ENCODE results near the gene PIGL.
"Not testable (repeated sequence)": the region's sequence is repeated elsewhere in the genome, so short reads cannot be mapped to it uniquely, and the experiment has no call there.

The PIGL gene

DNA sequence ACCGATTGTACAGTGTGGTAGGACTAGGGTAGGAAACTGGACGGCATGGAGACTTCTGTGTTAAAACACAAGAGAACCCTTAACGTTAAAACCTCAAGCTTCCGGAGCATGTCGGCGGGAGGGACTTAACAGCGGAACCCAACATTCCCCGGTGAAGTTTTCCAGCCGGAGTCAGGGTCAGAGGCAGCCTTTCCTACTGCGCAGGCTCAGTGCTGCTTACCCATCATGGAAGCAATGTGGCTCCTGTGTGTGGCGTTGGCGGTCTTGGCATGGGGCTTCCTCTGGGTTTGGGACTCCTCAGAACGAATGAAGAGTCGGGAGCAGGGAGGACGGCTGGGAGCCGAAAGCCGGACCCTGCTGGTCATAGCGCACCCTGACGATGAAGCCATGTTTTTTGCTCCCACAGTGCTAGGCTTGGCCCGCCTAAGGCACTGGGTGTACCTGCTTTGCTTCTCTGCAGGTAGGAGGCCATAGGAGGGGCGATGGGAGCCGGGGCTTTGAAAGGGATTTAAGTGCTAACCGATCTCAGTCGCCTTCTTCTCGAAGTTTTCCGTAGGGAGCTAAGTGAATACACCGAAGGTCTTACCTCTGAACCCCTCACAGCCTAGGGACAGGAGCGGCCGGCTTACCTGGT, at the start of gene PIGL:
Gene PIGL (plus strand): TSS at position 209 of the 634 bp plus-strand sequence. CDS start 17 bp downstream, at position 226.
- DNase-seq: peak; percentile 93

GRCh38 chr17:16171613-16172012, 45.4 kb upstream of the PIGL start:
- DNase-seq: no peak

DNA sequence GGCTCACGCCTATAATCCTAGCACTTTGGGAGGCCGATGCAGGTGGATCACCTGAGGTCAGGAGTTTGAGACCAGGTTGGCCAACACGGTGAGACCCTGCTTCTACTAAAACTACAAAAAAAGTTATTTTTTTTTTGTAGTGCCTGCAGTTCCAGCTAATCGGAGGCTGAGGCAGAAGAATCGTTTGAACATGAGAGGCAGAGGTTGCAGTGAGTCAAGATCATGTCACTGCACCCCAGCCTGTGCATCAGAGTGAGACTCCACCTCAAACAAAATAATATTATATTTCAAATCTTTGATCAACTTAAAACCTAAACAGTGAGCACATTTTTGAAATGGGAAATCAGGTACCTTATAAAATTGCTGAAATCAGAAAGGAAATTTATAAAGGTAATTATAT, 38.2 kb upstream of the PIGL start:
- no peak for DNase-seq

DNA sequence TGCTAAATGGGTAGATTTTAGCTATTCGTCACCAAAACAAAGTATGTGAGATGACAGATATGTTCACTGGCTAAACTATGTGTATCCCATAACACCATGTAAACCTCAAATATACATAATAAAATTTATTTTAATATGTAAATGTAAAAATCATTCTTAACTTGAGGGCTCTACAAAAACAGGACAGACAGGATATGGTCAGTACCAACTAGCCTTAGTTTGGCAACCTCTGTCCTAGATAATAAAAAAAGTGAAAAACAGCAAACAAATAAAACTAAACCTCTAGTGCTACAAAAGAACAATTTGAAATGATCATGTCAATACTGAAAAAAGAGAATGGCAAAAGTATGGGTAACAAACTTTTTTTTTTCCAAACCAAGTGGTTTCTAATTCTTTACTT, 35.4 kb upstream of the PIGL start:
- no peak for DNase-seq

DNA sequence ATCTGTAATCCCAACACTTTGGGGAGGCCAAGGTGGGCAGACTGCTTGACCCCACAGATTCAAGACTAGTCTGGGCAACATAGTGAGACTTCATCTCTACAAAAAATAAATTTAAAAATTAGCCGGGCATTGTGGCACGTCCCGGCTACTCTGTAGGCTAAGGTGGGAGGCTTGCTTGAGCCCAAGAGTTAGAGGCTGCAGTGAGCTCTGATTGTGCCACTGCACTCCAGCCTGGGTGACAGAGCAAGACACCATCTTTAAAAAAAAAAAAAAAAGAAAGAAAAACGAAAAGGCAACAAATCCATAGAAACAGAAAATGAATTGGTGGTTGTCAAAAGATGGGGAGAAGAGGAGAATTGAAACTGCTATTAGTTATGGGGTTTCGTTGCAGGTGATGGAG, 29.4 kb upstream of the PIGL start:
- no peak for DNase-seq

GRCh38 chr17:16189791-16190348, 27.1 kb upstream of the PIGL start:
- no peak for DNase-seq

- DNase-seq: no peak
These were observed 26.2 kb upstream of the PIGL start for GRCh38 chr17:16190703-16191360.

- no peak for DNase-seq
These were observed 25.4 kb upstream of the PIGL start for GRCh38 chr17:16191604-16192003.

GRCh38 chr17:16194307-16194835, 22.6 kb upstream of the PIGL start:
- DNase-seq: not testable (repeated sequence)

GRCh38 chr17:16197276-16197675, 19.7 kb upstream of the PIGL start:
- DNase-seq: no peak

DNA sequence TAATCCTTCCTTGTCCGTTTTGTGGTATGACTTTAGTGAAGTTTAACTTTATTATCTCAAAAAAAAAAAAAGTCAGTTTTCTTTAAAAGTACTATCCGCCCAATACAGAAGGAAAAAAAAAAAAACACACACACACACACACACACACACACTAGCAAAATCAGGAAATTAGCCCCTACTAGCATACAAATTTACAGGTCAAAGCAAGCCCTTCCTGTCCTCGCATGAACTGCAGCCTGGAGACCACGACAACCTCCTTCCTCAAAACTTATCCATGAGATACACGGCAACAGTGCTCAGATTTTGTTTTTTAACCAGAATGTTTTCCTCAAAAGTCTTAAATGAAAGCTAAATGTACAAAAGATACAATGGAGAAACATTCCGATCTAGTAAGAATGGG, 17.9 kb upstream of the PIGL start:
- no peak for DNase-seq

- DNase-seq: not testable (repeated sequence)
These were observed 15.3 kb upstream of the PIGL start for GRCh38 chr17:16201693-16202131.

DNA sequence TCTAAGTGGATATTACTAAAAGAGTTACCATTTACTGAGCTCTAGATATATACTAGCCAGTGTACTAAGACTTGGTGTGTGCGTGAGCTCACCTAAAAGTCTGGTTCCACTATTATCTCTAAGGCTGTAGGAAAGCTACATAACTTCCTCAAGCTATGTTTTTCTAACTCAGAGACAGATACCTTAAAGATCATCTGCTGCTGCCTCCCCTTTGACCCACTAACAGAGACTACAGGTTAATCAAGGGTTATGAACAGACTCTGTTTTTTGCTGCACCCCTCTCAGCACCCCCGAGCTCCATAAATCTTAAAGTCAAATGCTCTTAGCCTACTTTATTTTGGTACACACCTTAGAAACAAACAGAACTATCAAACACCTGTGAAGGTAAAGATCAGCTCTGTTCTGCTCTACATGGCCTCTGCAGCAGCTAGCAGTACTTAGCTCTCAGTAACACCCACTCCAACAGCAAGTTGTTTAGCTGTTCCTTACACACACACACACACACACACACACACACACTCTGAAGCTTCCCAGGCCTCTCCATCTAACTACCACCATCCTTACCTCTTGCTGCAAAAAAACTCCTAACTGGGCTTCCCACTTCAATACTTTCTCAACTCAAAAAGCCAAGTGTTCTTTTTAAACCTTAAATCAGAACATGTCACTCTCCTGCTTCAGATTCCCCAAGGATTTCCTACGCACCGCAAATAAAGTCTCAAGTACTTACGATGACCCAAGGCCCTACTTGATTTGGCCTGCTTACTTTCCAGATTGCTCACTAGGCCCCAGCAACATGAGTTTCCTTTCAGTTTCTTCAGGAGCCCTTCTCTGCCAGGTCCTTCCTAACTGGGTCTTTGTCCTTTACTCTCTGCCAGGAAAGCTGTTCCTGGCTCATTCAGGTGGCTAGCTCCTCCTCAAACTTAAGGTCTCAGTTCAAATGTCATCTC, 14.2 kb upstream of the PIGL start:
- DNase-seq: not testable (repeated sequence)

- DNase-seq: not testable (repeated sequence)
These were observed 12.2 kb upstream of the PIGL start for GRCh38 chr17:16204763-16205162.

GRCh38 chr17:16211590-16211989, 5.4 kb upstream of the PIGL start:
- no peak for DNase-seq

DNA sequence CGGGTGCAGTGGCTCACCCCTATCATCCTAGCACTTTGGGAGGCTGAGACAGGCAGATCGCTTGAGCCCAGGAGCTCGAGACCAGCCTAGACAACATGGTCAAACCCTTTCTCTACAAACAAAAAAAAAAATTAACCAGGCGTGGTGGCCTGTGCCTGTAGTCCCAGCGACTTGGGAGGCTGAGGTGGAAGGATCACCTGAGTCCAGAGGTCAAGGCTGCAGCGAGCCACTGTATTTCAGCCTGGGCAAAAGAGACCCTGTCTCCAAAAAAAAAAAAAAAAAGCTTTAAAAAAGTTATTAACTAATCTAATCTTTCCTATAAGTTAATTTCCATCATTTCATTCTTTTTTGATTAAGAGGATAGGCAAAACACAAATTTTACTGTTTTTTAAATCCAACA, 4.2 kb upstream of the PIGL start:
- DNase-seq: no peak

DNA sequence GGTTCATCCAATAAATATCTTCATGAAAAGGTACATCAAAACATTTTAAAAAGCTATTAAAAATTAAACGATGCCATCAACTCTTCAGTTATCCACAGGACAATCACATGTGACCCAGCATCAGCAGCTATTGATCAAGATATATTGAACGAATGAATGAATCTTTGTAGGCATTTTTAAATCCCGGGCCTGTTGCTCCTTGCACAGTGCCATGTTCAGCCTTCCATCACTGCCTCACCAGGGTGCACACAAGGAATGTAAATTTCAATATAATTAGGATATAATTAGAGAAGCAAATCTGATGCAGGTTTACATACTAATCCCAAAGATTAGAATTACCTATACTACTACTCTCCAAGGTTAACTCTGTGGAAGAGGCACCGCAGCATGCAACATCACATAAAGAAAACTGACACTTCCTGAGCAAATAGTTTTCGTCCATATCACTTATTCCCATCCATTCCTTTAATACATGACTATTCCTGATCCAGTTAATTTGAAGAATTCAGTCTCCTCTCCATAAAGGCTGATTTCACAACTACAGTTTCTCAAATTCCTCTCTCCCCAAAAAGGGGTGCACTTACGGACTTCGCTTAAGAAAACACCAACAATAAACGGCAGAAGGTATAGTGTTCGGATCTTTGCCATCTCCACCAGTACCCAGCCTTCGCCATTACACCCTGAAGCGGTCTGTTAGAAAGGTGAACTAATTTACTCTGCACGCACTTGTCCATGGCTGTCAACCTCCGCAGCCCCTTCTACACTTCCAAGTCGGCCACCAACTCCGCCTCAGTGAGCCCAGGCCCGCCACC, 2.6 kb upstream of the PIGL start:
- DNase-seq: peak; percentile 32

GRCh38 chr17:16215002-16215272, 2.1 kb upstream of the PIGL start:
- peak; percentile 44 for DNase-seq

GRCh38 chr17:16215273-16215964, 1.6 kb upstream of the PIGL start, which contains the start of gene NCOR1:
NCOR1 (minus strand) TSS chr17:16215534; CDS start chr17:16194569, 20,965 bp downstream.
- peak; percentile 84 for DNase-seq

DNA sequence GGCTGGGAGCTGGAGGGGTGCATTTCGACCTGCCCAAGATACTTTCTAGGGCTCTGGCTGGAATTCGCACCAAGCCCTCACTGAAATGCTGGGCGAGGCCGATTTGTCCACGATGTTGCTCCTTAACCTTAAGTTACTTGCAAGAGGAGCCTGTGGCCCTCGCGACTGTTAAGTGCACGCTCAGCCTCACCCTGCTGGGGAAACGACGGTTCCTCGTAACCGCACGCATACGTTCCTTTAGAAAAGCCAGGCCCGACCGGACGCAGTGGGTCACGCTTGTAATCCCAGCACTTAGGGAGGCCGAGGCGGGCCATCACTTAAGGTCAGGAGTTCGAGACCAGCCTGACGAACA, 1.1 kb upstream of the PIGL start:
- DNase-seq: no peak

DNA sequence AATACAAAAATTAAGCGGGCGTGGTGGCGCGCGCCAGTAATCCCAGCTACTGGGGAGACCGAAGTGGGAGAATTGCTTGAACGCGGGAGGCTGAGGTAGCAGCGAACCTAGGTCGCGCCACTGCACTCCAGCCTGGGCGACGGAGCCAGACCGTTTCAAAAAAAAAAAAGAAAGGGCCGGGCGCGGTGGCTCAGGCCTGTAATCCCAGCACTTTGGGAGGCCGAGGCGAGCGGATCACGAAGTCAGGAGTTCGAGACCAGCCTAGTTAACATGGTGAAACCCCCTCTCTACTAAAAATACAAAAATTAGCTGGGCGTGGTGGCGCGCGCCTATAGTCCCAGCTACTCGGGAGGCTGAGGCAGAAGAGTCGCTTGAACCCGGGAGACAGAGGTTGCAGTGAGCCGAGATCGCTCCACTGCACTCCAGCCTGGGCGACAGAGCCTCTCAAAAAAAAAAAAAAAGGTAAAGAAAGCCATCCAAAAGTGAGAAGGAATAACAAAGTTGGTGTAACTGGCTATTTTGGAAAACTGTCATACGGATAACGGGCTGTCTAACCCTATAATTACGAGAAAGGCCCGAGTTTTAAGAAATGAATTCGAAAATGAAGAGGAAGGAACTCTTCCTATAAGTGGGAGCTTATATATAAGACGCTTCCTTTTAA, 539 bp upstream of the PIGL start:
- not testable (repeated sequence) for DNase-seq

Data from NCI-H748 treated with DMSO at 0.1 percent for 48 hours (cell line).